CD4-positive, alpha-beta T cell treated with Interleukin-12 subunit alpha and Interleukin-12 subunit beta, for 1 hour (primary cell): Measurements from ENCODE around the gene EHHADH.
"Not testable (repeated sequence)": the region's sequence is repeated elsewhere in the genome, so short reads cannot be mapped to it uniquely, and the experiment has no call there.

Source experiments
- DNase-seq: peaks from one replicate; pipeline ENCODE4 v3.0.0-alpha.2; 2020

The EHHADH gene

GRCh38 chr3:185250653-185251052 is 3.2 kb downstream of the EHHADH start:
- no peak for DNase-seq

GRCh38 chr3:185250247-185250646 is 3.6 kb downstream of the EHHADH start:
- no peak for DNase-seq

GRCh38 chr3:185242642-185243041 is 11.2 kb downstream of the EHHADH start:
- no peak for DNase-seq

GRCh38 chr3:185236969-185237368 is 16.9 kb downstream of the EHHADH start:
- DNase-seq, result no peak

- no peak for DNase-seq
These were observed 20.5 kb downstream of the EHHADH start for GRCh38 chr3:185233328-185233727.

- not testable (repeated sequence) for DNase-seq
These were observed 27.3 kb downstream of the EHHADH start for GRCh38 chr3:185226526-185226925.

- no peak for DNase-seq
These were observed 28.3 kb downstream of the EHHADH start for GRCh38 chr3:185225523-185225922.

- no peak for DNase-seq
These were observed 28.8 kb downstream of the EHHADH start for GRCh38 chr3:185225080-185225479.

- DNase-seq, result no peak
These were observed 32.6 kb downstream of the EHHADH start for GRCh38 chr3:185221203-185221602.

- DNase-seq, result no peak
These were observed 37.3 kb downstream of the EHHADH start for GRCh38 chr3:185216607-185216958.

GRCh38 chr3:185215873-185216606 is 37.8 kb downstream of the EHHADH start:
- no peak for DNase-seq

GRCh38 chr3:185212559-185212958 is 41.3 kb downstream of the EHHADH start:
- no peak for DNase-seq

- no peak for DNase-seq
These were observed 41.8 kb downstream of the EHHADH start for GRCh38 chr3:185212086-185212485.

- no peak for DNase-seq
These were observed 43.2 kb downstream of the EHHADH start for GRCh38 chr3:185210621-185211142.

- DNase-seq, result no peak
These were observed 45.0 kb downstream of the EHHADH start for GRCh38 chr3:185208823-185209222.

GRCh38 chr3:185207931-185208746 is 45.7 kb downstream of the EHHADH start:
- DNase-seq, result no peak

GRCh38 chr3:185207481-185207880 is 46.4 kb downstream of the EHHADH start:
- DNase-seq, result no peak

GRCh38 chr3:185205865-185206264 is 48.0 kb downstream of the EHHADH start:
- no peak for DNase-seq

- no peak for DNase-seq
These were observed 49.0 kb downstream of the EHHADH start for GRCh38 chr3:185204894-185205293.

- DNase-seq, result no peak
These were observed 53.2 kb downstream of the EHHADH start for GRCh38 chr3:185200639-185201038.

GRCh38 chr3:185199671-185200070 is 54.2 kb downstream of the EHHADH start:
- DNase-seq, result no peak

- DNase-seq, result no peak
These were observed 54.6 kb downstream of the EHHADH start for GRCh38 chr3:185199206-185199605.

- no peak for DNase-seq
These were observed 56.8 kb downstream of the EHHADH start for GRCh38 chr3:185197068-185197467.

GRCh38 chr3:185195652-185196051 is 58.2 kb downstream of the EHHADH start:
- no peak for DNase-seq
